BLaER1 (cell line): ENCODE measurements around the gene TUSC2.
"Not testable (repeated sequence)": the region's sequence is repeated elsewhere in the genome, so short reads cannot be mapped to it uniquely, and the experiment has no call there.

Experiments
- H3K27ac ChIP-seq: shearing (Covaris generic); formaldehyde crosslinking; 2 replicates; pipeline ENCODE4 v1.8.1; 2022
- H3K27me3 ChIP-seq: shearing (Covaris generic); formaldehyde crosslinking; 2 replicates; pipeline ENCODE4 v1.8.1; 2022
- H3K36me3 ChIP-seq: shearing (Covaris generic); formaldehyde crosslinking; 2 replicates; pipeline ENCODE4 v1.8.1; 2022
- H3K4me1 ChIP-seq: shearing (Covaris generic); formaldehyde crosslinking; 2 replicates; pipeline ENCODE4 v1.8.1; 2022
- H3K4me2 ChIP-seq: shearing (Covaris generic); formaldehyde crosslinking; 2 replicates; pipeline ENCODE4 v1.8.1; 2022
- H3K4me3 ChIP-seq: shearing (Covaris generic); formaldehyde crosslinking; 2 replicates; pipeline ENCODE4 v1.8.1; 2022
- H3K9ac ChIP-seq: shearing (Covaris generic); formaldehyde crosslinking; 2 replicates; pipeline ENCODE4 v1.8.1; 2022
- H3K9me3 ChIP-seq: shearing (Covaris generic); formaldehyde crosslinking; 2 replicates; pipeline ENCODE4 v1.8.1; 2022
- H4K20me1 ChIP-seq: shearing (Covaris generic); formaldehyde crosslinking; 2 replicates; pipeline ENCODE4 v1.8.1; 2022
- Cebpa-rat ChIP-seq: shearing (Covaris generic); IDR thresholded peaks from 2 replicates; pipeline ENCODE4 v1.8.1; 2022

Gene TUSC2

DNA sequence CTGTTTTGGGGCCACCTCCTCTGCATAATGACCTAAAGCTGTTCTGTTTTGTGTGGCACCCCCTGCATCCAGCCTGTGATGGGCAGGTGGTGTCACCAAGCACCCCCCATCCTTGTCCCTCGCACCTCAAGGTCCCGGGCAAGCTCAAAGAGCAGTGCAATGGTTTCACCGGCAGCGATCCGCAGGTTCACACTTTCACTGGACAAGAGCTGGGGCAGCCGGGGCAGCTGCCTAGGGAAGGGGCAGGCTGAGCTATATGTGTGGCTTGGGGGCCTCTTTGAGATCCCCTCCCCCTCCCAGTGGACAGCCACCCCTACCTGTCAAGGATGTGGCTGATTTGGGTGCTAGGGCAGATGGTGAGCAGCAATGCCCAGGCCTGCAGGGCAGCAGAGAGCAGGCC, 38.9 kb downstream of the TUSC2 start:
- H3K9ac ChIP-seq, result no peak overlapping the region
- H3K9me3 ChIP-seq, result no peaks in the 10 kb centered on the region
- no peak overlapping the region for H3K4me3 ChIP-seq
- peaks cover 24% of the 10 kb centered on the region for H3K4me1 ChIP-seq
- peaks cover 59% of the 10 kb centered on the region for H3K36me3 ChIP-seq
- peaks cover 5% of the 10 kb centered on the region; the same call in 1 of the 2 replicates for H4K20me1 ChIP-seq
- H3K27ac ChIP-seq, result no peak overlapping the region
- H3K4me2 ChIP-seq, result no peak overlapping the region
- H3K27me3 ChIP-seq, result no peaks in the 10 kb centered on the region
- no peak for TF ChIP-seq Cebpa-rat

DNA sequence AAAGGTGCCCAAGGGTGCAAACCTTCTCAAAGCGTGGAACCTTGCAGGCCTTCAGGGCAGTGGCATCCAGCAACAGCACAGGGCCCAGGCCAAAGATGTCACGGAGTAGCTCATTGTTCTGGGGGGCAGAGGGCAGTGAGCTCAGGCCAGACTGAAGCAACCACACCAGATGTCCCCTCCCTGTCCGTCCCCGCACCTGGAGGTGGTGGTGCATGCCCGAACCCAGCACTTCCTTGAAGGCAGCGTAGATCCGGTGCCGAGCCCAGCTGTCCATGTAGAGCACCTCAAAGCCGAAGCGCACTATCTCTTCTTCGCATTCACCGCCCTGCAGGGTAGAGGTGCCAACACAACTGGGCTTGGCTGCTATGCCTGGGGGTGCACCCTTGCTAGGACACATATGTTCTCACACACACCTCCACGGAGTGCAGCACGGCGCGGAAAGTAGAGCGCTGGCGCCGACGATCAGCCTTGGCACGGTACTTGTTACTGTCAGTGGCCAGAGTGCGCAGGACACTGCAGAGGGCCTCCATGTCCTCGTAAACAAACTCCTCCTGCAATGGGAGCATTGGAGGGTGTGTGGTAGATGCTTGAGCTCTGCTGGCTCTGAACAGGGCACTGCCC, 39.5 kb downstream of the TUSC2 start:
- TF ChIP-seq Cebpa-rat, result no peak
- peaks cover 5% of the 10 kb centered on the region; the same call in 1 of the 2 replicates for H4K20me1 ChIP-seq
- no peak overlapping the region for H3K9ac ChIP-seq
- H3K4me2 ChIP-seq, result no peak overlapping the region
- no peak overlapping the region for H3K27ac ChIP-seq
- H3K9me3 ChIP-seq, result no peaks in the 10 kb centered on the region
- H3K4me1 ChIP-seq, result peaks cover 23% of the 10 kb centered on the region
- peaks cover 59% of the 10 kb centered on the region for H3K36me3 ChIP-seq
- no peak overlapping the region for H3K4me3 ChIP-seq
- H3K27me3 ChIP-seq, result no peaks in the 10 kb centered on the region

GRCh38 chr3:50287262-50287661, 40.8 kb downstream of the TUSC2 start:
- Histone ChIP-seq H4K20me1 (peaks cover 5% of the 10 kb centered on the region; the same call in 1 of the 2 replicates), H3K4me3 (no peak overlapping the region), H3K27me3 (no peaks in the 10 kb centered on the region), H3K9ac (no peak overlapping the region), H3K4me2 (no peak overlapping the region), H3K27ac (no peak overlapping the region), H3K4me1 (peaks cover 14% of the 10 kb centered on the region), H3K36me3 (peaks cover 59% of the 10 kb centered on the region), H3K9me3 (no peaks in the 10 kb centered on the region)
- no peak for TF ChIP-seq Cebpa-rat

DNA sequence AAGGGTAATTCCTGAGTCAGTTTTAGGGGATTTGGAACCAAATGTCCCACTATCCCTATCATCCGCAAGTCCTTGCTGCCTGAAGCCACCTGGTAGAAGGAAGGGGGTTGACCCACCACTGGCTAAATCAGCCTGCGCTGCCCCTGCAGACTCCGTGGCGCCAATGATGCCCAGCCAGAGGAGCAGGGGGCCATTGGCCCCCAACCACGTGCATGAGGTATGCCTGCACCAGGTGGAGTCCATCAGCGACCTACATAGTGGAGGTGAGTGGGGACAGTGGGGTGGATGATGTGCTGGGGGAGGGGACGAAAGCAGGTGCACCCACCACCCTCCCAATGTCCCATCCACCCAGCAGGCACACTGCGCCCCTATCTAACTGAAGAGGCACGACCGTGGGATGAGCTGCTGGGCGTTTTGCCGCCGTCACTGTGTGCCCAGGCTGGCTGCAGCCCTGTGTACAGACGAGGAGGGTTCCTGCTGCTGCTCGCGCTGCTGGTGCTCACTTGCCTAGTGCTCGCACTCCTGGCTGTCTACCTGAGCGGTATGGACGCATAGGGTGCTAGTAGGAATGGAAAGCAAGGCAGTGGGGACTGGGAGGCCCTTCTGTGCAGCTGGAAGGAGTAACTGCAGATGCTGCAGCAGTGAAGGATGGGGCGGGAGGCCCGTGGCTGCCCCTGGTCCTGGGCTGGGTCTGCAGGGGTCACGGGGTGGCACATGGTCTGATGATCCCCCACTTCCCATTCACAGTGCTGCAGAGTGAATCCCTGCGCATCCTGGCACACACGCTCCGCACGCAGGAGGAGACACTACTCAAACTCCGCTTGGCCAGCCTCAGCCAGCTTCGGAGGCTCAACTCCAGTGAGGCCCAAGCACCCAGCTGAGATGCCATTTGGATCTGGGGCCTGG, 41.4 kb downstream of the TUSC2 start:
- Histone ChIP-seq H4K20me1 (peaks cover 5% of the 10 kb centered on the region; the same call in 1 of the 2 replicates), H3K36me3 (peaks cover 59% of the 10 kb centered on the region), H3K27ac (no peak overlapping the region), H3K27me3 (no peaks in the 10 kb centered on the region), H3K4me1 (peaks cover 14% of the 10 kb centered on the region), H3K9me3 (no peaks in the 10 kb centered on the region), H3K4me3 (no peak overlapping the region), H3K9ac (no peak overlapping the region), H3K4me2 (no peak overlapping the region)
- no peak for TF ChIP-seq Cebpa-rat

- not testable (repeated sequence) for H3K4me1 ChIP-seq, H3K27ac ChIP-seq, H3K4me3 ChIP-seq, H4K20me1 ChIP-seq, H3K4me2 ChIP-seq, H3K9ac ChIP-seq, H3K27me3 ChIP-seq, H3K9me3 ChIP-seq
- H3K36me3 ChIP-seq, result peaks cover 42% of the 10 kb centered on the region
These were observed 43.9 kb downstream of the TUSC2 start for GRCh38 chr3:50284121-50284520.

- no peak overlapping the region for H3K4me2 ChIP-seq
- H3K27ac ChIP-seq, result no peak overlapping the region
- peaks cover 26% of the 10 kb centered on the region for H4K20me1 ChIP-seq
- H3K9me3 ChIP-seq, result no peaks in the 10 kb centered on the region
- H3K27me3 ChIP-seq, result peaks cover 53% of the 10 kb centered on the region
- H3K9ac ChIP-seq, result no peak overlapping the region
- no peak for TF ChIP-seq Cebpa-rat
- no peaks in the 10 kb centered on the region for H3K36me3 ChIP-seq
- H3K4me3 ChIP-seq, result no peak overlapping the region
- H3K4me1 ChIP-seq, result peaks cover 26% of the 10 kb centered on the region
These were observed 48.6 kb downstream of the TUSC2 start for GRCh38 chr3:50279255-50280016.

GRCh38 chr3:50278880-50279224, 49.2 kb downstream of the TUSC2 start, which contains the start of gene LSMEM2:
Gene LSMEM2, plus strand, starts transcription at chr3:50279087. Its CDS starts 27 bp downstream, at chr3:50279114.
- no peaks in the 10 kb centered on the region for H3K9me3 ChIP-seq
- no peak within 1 kb of the TSS for H3K27ac ChIP-seq
- H3K4me1 ChIP-seq, result peaks cover 26% of the 10 kb centered on the region
- no peaks in the 10 kb centered on the region for H3K36me3 ChIP-seq
- peaks cover 58% of the 10 kb centered on the region for H3K27me3 ChIP-seq
- H4K20me1 ChIP-seq, result peaks cover 29% of the 10 kb centered on the region
- no peak within 1 kb of the TSS for H3K4me3 ChIP-seq
- no peak within 1 kb of the TSS for H3K4me2 ChIP-seq
- no peak for TF ChIP-seq Cebpa-rat
- H3K9ac ChIP-seq, result no peak within 1 kb of the TSS

DNA sequence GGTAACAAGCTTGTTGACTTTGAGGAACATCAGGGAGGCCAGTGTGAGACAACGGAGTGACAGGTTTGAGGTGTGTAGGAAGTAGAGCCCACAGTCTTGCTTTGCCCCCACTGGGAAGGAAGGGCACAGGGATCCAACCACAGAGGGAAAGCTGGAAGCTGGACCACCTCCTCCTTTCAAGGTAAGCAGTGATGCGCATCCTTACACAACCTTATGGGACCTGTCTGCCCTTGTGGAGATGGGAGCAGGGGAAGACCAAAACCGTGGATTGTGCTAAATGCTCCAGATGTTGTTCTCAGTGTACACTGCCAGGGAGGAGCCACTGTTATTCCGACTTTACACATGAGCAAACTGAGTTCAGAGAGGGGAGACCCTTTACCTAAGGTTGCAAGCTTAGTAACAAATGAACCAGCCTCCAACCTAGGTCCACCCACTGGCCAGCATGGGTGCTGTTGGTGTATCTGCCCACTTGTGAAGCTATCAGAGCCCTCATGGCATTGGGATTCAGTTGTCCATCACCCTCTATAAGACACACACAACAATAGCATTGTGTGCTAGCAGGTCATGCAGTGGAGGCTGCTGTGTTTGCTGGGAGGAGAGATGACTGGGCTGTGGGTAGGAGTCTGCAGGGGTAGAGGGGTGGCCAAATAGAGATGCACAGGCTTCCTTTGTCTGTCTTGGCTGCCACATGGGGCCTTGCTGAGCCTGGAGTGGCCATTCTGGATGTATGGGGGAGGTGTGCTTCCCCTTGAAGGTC, 49.7 kb downstream of the TUSC2 start:
- peaks cover 28% of the 10 kb centered on the region for H3K4me1 ChIP-seq
- H3K27ac ChIP-seq, result no peak overlapping the region
- no peak for TF ChIP-seq Cebpa-rat

DNA sequence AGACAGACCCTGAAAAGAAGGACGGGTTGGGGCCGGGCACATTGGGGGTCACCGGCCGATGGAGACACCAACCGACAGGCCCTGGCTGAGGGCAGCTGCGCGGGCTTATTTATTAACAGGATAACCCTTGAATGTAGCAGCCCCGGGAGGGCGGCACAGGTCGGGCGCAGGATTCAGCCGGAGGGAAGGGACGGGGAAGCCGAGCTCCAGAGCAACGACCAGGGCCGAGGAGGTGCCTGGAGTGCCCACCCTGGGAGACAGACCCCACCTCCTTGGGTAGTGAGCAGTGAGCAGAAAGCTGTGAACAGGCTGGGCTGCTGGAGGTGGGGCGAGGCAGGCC, 51.3 kb downstream of the TUSC2 start:
- Histone ChIP-seq H4K20me1 (peaks cover 37% of the 10 kb centered on the region), H3K4me3 (no peak overlapping the region), H3K27ac (no peak overlapping the region), H3K4me2 (0 out of 2 replicates have a peak overlapping the region, but pooled peaks have one; percentile 22), H3K4me1 (peaks cover 38% of the 10 kb centered on the region), H3K9ac (no peak overlapping the region), H3K27me3 (peaks cover 69% of the 10 kb centered on the region), H3K9me3 (no peaks in the 10 kb centered on the region), H3K36me3 (no peaks in the 10 kb centered on the region)
- no peak for TF ChIP-seq Cebpa-rat

More for the DNA sequence above, 49.7 kb downstream of the TUSC2 start:
- Histone ChIP-seq H3K27me3 (peaks cover 64% of the 10 kb centered on the region), H3K36me3 (no peaks in the 10 kb centered on the region), H3K9ac (no peak overlapping the region), H3K9me3 (no peaks in the 10 kb centered on the region), H3K4me2 (no peak overlapping the region), H3K4me3 (no peak overlapping the region), H4K20me1 (peaks cover 34% of the 10 kb centered on the region)
